Mesodermal cell (in vitro differentiated cells): Measurements from ENCODE around the gene CCNT2.
"Not testable (repeated sequence)": the region's sequence is repeated elsewhere in the genome, so short reads cannot be mapped to it uniquely, and the experiment has no call there.

Experiments
- H3K27ac ChIP-seq: 2 replicates; pipeline ENCODE4 v1.7.0; 2013; ENCODE audit warnings: mild to moderate bottlenecking, low read depth, low read length, moderate library complexity; ENCODE audit not compliant: severe bottlenecking
- H3K36me3 ChIP-seq: 2 replicates; pipeline ENCODE4 v1.7.1; 2013; ENCODE audit warnings: mild to moderate bottlenecking, low read length, moderate library complexity; ENCODE audit not compliant: control insufficient read depth, insufficient read depth
- H3K4me1 ChIP-seq: one replicate; pipeline ENCODE4 v1.7.1; 2013; ENCODE audit warnings: mild to moderate bottlenecking, low read length; ENCODE audit not compliant: insufficient read depth, control insufficient read depth, poor library complexity, severe bottlenecking
- H3K4me3 ChIP-seq: 2 replicates; pipeline ENCODE4 v1.7.0; 2013; ENCODE audit warnings: low read length, control low read depth, mild to moderate bottlenecking; ENCODE audit not compliant: insufficient read depth, poor library complexity, severe bottlenecking; ENCODE audit errors: extremely low read depth
- H3K9me3 ChIP-seq: 2 replicates; pipeline ENCODE4 v1.7.1; 2013; ENCODE audit warnings: mild to moderate bottlenecking, low read length, moderate library complexity; ENCODE audit not compliant: control insufficient read depth
- WGBS, 2 experiments: methylation state at CpG; one replicate each; pipeline ENCODE4 v1.1.5; 2013; ENCODE audit warnings: missing lambda C conversion rate in 2 of 2; ENCODE audit not compliant: insufficient coverage in 2 of 2; 5-methylcytosine and 5-hydroxymethylcytosine counted together

The CCNT2 gene

DNA sequence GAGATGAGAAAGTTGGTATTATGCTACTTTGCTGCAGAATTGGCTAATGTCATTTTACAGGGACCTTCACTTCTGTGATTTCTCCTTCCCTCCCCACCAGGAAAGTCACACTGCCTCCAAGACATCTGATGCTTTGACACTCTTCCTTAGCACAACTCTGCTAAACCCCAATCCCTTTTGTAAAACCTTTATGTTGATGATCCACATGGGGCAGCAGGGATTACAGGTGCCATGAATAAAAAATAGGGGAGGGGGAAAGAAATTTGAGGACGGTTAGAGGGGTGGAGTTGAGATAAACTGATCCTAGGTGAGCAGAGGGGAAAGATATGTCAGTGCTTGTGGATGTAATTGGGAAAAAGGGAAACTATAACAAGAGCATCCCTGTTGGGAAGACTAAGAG, 26.4 kb downstream of the CCNT2 start:
- H3K4me3 ChIP-seq, result no peak overlapping the region
- no peaks in the 10 kb centered on the region for H3K4me1 ChIP-seq
- 75 to 85% methylated on average over 1 of the region's 1 CpG for WGBS, 2 experiments
- no peak overlapping the region for H3K27ac ChIP-seq
- no peaks in the 10 kb centered on the region for H3K9me3 ChIP-seq
- H3K36me3 ChIP-seq, result peaks cover 73% of the 10 kb centered on the region

DNA sequence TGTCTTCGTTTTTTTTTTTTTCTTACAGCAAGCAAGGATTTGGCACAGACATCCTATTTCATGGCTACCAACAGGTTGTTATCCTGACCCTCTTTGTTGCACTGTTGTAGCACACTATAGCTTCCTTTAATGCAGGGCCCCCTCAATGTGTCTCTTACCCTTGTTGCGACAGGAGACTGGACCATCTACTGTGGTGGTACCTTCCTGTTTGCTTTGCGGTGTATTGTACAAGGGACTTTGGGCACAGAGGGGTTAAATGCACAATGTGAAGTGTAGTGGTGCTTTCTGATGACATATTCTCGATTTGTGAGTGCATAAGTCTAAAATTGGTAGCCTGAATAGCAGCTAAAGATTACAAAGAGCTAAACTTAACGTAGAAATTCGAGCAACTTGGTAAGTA, 27.5 kb downstream of the CCNT2 start:
- Histone ChIP-seq H3K27ac (no peak overlapping the region), H3K36me3 (peaks cover 72% of the 10 kb centered on the region), H3K9me3 (no peaks in the 10 kb centered on the region), H3K4me3 (no peak overlapping the region), H3K4me1 (no peaks in the 10 kb centered on the region)
- 95 to 96% methylated on average over 4 of the region's 6 CpGs for WGBS, 2 experiments

DNA sequence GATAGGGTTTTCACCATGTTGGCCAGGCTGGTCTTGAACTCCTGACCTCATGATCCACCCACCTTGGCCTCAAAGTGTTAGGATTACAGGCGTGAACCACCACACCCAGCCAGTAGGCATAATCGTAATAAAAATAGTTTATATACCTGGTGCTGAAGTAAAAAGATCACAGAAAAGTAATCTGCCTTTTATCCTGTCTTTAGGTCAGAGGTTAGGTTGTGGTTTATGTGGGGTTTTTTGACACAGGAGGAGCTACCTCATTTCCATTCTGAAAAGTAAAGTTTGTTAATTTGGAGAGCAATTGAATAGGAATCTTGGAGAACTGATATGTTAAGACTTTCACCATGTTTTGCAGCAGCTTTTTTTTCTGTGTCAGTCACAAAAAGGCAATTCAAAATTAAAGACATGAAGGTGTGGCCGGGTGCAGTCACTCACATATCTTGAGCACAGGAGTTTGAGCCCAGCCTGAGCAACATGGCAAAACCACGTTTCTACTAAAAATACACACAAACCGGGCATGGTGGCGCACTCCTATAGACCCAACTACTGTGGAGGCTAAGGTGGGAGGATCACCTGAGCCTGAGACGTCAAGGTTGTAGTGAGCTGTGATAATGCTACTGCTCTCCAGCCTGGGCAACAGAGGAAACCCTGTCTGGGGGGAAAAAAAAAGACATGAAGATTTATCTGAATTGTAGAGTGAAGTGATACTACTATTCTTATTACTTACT, 31.5 kb downstream of the CCNT2 start:
- WGBS, 2 experiments, result 82% methylated on average over 5 of the region's 7 CpGs; no CpG with 5 or more reads in 1 of the 2 experiments
- Histone ChIP-seq H3K27ac (no peak overlapping the region), H3K4me3 (no peak overlapping the region), H3K9me3 (no peaks in the 10 kb centered on the region), H3K4me1 (no peaks in the 10 kb centered on the region), H3K36me3 (peaks cover 89% of the 10 kb centered on the region)

DNA sequence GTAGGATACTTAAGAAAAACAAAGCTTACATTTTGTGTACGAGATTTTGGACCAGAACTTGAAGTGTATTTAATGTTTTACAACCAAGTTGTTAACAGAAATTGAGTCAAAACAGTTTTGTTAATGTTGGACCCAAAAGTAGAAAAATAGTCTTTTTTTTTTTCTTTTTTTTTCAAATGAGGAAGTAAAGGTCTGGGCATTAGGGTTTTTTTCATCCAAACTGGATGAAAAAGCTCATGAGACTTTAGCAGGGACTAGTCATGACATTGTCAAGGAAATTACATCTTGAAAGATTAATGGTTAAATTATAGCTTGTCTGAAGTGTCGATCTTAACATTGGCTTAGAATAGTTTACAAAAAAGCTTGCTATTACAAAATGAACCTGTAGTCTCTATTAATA, 32.3 kb downstream of the CCNT2 start:
- 100% methylated on average over 1 of the region's 2 CpGs; no CpG with 5 or more reads in 1 of the 2 experiments for WGBS, 2 experiments
- no peaks in the 10 kb centered on the region for H3K9me3 ChIP-seq
- peaks cover 89% of the 10 kb centered on the region for H3K36me3 ChIP-seq
- no peak overlapping the region for H3K4me3 ChIP-seq
- no peak overlapping the region for H3K27ac ChIP-seq
- no peaks in the 10 kb centered on the region for H3K4me1 ChIP-seq

DNA sequence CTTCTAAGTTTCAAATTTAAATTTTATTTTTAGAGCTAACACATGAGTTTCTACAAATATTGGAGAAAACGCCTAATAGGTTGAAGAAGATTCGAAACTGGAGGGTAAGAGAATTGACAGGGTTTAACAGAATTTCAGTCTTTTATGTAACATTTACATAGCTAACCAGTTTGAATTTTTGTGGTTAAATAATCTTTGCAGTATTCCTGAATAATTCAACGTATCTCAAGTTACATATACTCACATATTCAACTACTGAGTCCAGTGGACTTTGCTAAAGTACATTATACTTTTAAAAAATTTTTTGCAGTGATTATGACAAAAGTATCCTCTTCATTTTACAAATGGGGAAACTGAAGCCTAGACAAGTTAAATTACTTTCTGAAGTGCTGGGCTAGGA, 34.0 kb downstream of the CCNT2 start:
- H3K4me3 ChIP-seq, result no peak overlapping the region
- no peaks in the 10 kb centered on the region for H3K4me1 ChIP-seq
- no peak overlapping the region for H3K27ac ChIP-seq
- no CpG with 5 or more reads among the region's 3 CpGs for WGBS, 2 experiments
- peaks cover 83% of the 10 kb centered on the region for H3K36me3 ChIP-seq
- no peaks in the 10 kb centered on the region for H3K9me3 ChIP-seq

DNA sequence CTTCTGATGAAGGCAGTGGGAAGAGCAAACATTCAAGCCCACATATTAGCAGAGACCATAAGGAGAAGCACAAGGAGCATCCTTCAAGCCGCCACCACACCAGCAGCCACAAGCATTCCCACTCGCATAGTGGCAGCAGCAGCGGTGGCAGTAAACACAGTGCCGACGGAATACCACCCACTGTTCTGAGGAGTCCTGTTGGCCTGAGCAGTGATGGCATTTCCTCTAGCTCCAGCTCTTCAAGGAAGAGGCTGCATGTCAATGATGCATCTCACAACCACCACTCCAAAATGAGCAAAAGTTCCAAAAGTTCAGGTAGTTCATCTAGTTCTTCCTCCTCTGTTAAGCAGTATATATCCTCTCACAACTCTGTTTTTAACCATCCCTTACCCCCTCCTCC, 35.4 kb downstream of the CCNT2 start:
- Histone ChIP-seq H3K27ac (no peak overlapping the region), H3K9me3 (no peaks in the 10 kb centered on the region), H3K36me3 (peaks cover 72% of the 10 kb centered on the region), H3K4me3 (no peak overlapping the region), H3K4me1 (no peaks in the 10 kb centered on the region)
- WGBS, 2 experiments, result 96 to 97% methylated on average over 5 of the region's 5 CpGs

DNA sequence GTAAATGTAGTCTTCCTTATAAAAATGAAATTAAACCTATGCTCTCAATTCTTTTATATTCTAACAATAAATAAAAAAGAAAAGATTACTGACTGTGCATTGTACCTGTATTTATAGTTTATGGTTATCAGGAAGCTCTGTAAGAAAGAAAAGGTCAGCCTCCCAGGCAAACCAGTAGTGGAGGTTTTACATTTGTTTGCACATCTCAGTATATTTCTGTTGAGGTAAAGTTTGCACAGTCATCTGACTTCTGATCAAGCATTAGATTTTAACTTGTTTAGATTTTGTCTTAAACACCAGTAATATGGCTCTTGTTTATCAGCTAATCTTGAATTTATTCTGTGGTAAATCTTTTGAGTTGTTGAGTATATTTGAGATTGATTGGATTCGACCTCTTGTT, 37.1 kb downstream of the CCNT2 start:
- Histone ChIP-seq H3K36me3 (peaks cover 57% of the 10 kb centered on the region), H3K4me3 (no peak overlapping the region), H3K27ac (no peak overlapping the region), H3K4me1 (no peaks in the 10 kb centered on the region), H3K9me3 (no peaks in the 10 kb centered on the region)
- 100% methylated on average over 1 of the region's 1 CpG; no CpG with 5 or more reads in 1 of the 2 experiments for WGBS, 2 experiments

DNA sequence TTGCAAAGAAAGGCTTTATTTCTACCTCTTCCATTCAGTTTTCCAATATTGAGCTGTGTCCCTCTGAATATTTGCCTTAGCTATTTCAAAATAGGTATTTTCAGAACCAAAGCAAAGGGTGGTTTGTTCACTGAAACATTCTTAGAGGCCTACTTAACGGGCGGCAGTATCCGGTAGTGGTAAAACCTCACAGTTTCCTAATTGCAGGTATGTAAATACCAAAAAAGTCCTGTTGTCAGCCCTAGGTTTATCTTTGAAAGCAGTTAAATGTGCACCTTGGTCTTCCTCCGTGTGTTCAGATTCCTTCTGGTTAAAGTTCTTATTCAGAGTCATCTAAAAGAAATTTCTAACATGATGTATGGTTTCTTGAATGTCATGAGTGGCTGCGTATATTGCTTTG, 38.9 kb downstream of the CCNT2 start:
- no peak overlapping the region for H3K27ac ChIP-seq
- 94 to 95% methylated on average over 3 to 4 of the region's 5 CpGs for WGBS, 2 experiments
- no peaks in the 10 kb centered on the region for H3K9me3 ChIP-seq
- H3K4me3 ChIP-seq, result no peak overlapping the region
- H3K4me1 ChIP-seq, result no peaks in the 10 kb centered on the region
- H3K36me3 ChIP-seq, result peaks cover 40% of the 10 kb centered on the region

DNA sequence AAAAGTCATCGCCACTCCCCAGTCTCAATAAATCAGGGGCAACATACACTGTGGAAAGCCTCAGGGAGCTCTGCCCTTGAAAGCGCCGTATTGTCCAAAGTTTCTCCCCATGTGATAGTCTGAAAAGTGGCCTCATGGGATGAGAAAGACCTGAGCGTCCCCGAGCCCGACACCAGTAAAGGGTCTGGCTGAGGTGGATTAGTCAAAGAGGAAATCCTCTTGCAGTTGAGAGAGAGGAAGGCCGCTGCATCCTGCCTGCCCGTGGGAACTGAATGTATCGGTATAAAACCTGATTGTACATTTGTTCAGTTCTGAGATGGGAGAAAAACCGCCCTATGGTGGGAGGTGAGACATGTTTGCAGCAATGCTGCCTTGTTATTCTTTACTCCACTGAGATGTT, 48.5 kb downstream of the CCNT2 start:
- H3K36me3 ChIP-seq, H3K4me3 ChIP-seq, H3K9me3 ChIP-seq, H3K4me1 ChIP-seq, H3K27ac ChIP-seq: not testable (repeated sequence)
- 96 to 99% methylated on average over 9 to 10 of the region's 10 CpGs for WGBS, 2 experiments

DNA sequence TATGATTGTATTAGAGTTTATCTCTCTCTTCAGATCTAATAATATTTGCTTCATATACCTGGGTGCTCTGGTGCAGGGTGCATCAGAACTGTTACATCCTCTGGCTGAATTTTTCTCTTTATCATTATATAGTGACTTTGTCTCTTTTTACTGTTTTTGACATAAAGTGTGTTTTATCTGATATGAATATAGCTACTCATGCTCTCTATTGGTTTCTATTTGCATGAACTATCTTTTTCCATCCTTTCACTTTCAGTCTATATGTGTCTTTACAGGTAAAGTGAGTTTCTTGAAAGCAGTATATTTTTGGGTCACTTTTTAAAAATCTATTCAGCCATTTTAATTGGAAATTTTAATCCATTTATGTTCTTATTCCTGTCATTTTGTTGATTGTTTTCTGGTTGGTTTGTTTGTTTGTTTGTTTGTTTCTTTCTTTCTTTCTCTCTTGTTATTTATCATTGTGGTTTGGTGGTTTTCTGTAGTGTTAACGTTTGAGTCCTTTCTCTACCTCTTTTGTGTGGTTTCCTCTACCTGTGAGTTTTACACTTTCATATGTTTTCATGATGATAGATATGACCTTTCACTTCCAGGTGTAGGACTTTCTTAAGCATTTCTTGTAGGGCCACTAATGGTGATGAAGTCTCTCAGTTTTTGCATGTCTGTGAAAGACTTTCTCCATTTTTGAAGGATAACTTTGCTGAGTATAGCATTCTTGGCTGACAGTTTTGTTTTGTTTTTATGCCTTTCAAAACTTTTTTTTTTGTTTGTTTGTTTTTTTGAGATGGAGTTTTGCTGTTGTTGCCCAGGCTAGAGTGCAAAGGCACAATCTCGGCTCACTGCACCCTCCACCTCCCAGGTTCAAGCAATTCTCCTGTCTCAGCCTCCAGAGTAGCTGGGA, 54.9 kb downstream of the CCNT2 start:
- no CpG with 5 or more reads among the region's 2 CpGs for WGBS, 2 experiments
- Histone ChIP-seq H3K4me3 (no peak overlapping the region), H3K9me3 (peaks cover 15% of the 10 kb centered on the region), H3K4me1 (no peaks in the 10 kb centered on the region), H3K27ac (no peak overlapping the region), H3K36me3 (no peaks in the 10 kb centered on the region)
